HG03108 (cell line): Measurements from ENCODE around the gene IGDCC3.

Experiments used
- ATAC-seq: cut with Tn5 transposase; IDR thresholded peaks from one replicate; pipeline ENCODE4 v1.9.1; 2021; ENCODE audit warnings: moderate library complexity; ENCODE audit not compliant: unreplicated experiment

The IGDCC3 gene

DNA sequence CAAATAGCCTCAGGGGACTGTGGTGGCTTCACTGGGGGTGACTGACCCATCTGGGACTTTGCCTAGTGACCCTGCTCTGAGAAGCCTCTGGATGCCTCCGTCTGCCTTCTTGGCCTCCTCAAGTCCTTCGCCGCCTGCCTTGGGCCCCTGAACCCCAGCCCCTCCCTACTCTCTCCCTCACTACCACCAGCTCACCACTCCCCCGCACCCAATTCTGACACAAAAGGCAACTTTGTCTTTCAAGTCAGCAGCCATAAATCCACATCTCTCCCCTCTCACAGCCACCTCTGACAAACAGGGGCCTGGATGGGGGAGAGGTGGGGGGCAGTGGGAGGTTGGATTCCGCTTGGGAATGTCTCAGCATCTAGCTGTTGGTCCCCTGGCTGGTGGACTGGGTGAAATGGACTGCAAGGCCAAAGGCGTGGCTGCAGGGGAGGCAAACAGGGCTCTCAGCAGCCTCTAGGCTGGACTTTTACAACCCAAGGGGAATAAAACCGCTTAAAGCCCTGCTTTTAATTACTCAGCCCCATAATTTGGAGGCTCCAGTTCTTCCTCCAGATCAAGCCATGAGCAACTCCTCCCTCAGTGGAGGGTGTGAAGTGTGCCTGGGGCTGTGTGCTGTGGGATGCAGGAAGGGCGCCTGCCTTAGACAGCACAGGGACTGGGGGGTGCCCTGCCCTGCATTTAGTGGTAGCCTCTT is 33.4 kb downstream of the IGDCC3 start:
- ATAC-seq = no peak

DNA sequence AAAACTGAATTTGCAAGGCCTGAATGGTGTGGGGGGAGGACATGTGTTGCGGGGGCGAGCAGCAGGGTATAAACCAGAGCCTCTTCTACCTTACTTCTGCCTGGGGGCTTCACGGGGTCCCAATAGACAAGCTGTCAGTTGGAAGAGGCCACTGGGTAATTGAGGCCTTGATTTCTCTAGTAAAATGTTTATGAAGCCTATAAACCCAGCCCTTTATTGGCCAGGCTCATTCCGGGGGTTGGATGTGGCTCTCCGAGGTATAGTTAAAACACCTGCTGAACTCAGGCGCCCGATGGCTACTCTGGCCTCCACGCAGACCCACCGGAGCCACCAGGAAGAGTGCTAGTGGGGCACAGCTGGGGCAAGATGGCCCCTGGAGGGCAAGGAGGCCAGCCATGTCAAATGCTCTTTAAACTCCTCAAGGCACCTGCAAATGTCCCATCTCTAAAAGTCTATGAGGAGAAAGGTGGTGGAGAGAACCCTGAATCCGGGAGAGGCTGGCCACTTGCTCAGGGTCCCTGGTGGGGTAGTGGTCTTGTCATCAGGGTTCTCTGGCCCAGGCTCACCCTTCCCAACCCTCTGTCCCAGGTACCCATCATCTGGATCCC is 34.3 kb downstream of the IGDCC3 start:
- no peak for ATAC-seq

DNA sequence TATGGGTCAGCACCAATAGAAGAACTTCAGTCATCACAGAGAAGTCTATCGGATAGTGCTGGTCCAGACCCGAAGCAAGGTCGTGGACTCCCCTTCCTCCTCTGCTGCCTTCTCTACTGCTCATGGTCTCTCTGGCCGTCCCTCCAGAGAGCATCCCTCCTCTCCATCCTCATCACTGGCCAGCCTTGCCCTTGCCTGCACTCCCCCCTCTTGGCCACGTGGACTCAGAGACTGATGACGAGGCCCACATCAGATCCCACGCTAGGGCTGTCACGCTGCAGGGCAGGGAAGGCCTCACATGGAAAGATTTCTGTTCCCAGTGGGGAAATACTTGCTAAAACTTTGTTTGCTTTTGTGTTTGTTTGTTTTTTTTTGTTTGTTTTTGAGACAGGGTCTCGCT is 35.3 kb downstream of the IGDCC3 start:
- no peak for ATAC-seq

DNA sequence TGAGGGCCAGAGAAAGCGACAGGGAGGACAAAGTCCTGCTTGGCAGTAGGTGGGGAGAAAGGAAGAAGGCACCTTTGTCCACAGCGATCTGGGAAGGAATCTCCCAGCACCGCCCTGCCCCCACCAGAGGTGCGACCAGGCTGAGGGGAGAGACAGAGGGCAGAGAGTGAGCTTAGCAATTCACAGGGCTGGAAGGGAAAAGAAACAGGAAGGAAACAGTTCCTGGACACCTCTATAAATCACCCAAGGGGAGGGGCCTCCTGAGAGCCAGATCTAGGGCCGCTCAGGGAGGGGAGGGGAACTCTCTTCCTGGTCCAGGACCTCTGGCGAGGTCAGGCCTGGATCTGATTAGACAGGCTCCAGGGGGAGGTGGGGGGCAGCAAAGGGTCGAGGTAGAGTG is 37.9 kb downstream of the IGDCC3 start:
- no peak for ATAC-seq

DNA sequence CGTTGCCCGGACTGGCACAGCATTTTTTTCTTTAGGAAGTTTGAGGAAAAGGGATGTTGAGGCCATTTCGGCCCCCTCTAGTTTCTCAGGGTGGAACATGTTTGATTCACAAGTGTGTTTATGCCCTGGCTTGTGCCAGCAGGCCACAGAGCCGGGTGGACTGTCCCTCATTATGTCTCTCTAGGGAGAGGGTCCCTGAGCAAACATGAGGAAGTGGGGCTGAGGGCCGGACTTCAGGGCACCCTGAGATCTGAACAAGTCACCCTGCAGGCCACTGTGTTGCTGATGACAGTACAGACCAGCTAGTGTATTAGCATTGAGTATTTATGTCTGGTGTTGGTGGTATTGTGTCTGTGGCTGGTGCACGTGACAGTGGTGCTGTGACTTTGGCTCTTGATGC is 38.4 kb downstream of the IGDCC3 start:
- no peak for ATAC-seq

GRCh38 chr15:65338823-65339222 is 39.0 kb downstream of the IGDCC3 start:
- ATAC-seq = no peak

DNA sequence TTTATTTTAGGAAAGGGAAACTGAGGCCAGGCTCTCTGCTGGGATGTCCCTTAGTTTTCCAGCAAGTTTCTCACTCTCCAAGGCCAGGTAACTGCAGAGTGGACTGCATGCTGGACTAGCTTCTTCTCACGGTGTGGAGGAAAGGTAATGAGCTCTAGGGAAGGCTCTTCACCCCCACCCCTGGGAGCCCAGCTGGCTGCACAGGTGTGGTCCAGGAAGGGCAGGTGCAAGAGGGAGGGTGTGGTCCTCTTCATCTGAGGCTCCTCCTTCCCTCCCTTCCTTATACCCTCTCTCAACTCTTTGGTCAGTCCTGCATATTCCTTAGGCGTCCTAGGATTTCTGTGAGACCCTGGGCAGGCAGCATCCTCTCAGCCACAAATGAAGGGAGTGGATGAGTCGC is 39.4 kb downstream of the IGDCC3 start:
- ATAC-seq = no peak

GRCh38 chr15:65337436-65338070 is 40.2 kb downstream of the IGDCC3 start:
- no peak for ATAC-seq

DNA sequence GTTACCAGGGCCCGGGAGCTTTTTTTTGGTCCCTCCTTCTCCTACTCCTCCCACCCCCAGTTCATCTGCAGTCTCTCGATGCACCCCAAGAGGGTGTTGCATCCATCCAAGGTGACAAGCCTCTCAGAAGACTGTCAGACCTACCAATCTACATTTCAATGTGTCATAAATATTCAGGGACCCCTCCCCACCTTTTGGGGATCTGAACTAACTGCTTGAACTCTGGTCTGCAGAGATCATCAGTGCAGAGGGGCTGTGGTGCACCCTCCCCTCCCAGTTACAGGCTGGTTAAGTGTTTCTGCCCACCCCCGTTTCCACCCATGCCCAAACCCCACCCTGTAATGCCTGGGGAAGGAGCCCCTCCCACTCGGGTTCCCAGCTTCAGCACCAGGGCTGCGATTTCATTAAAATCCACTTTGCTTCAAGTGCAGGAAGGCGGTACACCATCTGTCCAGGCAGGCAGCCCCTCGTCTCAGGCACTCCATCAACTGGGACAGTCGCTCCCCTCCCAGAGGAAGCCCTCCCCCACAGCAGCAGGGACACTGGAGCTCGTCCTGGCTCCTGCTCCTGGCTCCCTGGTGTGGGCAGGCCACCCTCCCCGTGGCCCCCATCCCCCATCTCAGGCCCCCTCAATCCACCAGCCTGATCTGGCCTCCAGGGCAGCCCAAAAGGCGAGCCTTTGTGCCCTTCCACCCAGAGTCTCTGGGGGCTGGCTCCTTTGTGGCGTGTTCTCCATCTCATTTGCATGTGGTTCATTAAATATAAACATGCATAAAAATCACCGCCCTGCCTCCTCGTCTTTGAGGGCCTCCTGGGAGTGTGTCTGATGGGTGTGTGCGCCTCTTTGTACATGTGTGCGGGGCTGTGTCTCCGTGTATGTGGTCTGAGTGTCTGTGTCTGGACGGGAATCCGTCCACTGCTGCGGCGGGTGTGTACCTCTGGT is 41.0 kb downstream of the IGDCC3 start:
- no peak for ATAC-seq

GRCh38 chr15:65335278-65336055 is 42.3 kb downstream of the IGDCC3 start:
- ATAC-seq = no peak

DNA sequence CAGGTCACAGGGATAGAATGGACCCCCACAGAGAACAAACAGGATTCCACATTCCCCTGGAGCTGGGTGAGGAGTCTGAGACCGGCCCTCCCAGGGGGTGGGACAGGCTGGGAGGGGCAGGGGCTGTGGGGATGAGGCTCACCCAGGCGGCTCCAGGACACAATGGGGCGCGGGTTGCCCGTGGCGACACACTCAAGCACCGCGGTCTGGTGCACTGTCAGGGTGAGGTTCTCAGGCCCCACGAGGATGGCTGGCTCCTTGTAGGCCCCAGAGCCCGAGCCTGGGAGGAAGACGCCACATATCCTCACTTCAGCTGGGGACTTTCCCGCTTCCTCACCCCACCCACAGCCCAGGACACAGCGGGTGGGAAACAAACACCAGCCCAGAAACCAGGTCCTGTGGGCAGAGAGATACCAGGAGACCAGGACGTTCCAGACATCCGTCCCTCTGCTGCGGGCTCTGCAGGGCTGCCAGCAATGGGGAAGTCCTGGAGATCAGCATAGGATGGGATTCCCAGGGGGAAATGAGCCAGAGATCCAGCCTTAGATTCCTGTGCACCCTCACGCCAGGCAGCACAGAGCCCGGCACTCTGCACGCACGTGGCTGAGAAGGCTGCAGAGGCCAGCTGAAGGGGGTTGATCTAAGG is 43.1 kb downstream of the IGDCC3 start:
- ATAC-seq = no peak

- no peak for ATAC-seq
Measured at GRCh38 chr15:65333856-65334255, 43.9 kb downstream of the IGDCC3 start.

DNA sequence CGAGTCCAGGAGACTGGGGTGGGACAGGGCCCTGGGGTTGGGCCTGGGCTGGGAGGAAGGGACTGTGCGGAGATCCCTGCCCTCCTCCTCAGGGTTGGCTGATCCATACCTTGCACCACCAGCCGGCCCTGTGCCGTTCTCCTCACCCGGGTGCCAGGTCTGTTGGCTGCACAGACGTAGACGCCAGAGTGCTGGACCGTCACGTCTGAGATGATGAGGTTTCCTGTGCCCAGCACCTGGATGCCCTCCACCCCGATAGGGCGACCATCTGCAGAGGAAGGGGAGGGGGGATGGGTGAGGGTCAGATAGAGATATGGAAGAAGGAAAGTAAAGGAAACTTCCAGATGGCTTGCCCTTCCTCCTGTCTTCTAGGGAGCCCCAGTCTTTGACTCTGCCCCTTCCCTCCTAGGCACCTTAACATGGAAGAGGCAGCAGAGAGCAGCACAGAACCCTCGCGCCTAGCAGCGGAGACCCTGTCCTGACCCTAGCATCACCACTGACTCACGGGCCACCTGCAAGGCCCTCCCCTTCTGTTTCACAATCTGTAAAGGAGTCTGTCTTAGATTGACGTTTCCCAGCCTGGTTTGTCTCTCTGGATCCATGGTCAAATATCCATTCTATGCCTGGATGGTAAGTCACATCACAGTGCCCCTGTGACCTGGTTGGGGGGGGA is 44.5 kb downstream of the IGDCC3 start:
- ATAC-seq = no peak

GRCh38 chr15:65332391-65333147 is 45.2 kb downstream of the IGDCC3 start:
- ATAC-seq = no peak

- ATAC-seq = no peak
Measured at GRCh38 chr15:65331811-65332210, 46.0 kb downstream of the IGDCC3 start.

DNA sequence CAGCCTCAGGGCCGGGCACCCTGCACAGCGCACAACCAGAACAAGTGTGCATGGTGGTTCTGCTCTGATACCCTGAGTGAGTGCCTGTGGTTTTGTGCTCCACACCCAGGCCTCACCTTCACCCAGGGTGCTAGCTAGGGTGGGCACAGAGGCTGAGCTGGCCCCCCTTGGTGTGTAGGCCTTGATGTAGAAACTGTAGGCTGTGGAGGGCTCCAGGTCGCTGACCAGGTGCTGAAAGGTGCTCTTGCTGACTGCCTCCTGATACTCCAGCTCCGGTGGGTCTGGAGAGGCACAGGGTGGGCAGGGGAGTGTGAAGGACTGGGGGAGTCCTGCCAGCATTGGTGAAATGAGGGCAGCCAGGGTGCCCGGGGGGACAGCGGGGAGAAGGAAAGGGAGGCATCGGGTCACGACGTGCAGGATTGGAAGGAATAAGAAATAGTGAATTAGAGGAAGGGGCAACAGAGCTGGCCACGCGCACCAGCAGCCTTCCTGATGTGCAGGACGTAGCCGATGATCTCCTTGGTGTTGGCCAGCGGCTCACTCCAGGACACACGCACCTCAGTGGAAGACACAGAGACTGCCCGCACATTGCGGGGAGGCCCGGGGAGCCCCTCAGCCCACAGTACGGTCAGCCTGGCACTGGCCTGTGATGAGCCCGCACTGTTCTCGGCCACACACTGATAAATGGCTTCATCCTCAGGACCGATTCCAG is 46.7 kb downstream of the IGDCC3 start:
- no peak for ATAC-seq

DNA sequence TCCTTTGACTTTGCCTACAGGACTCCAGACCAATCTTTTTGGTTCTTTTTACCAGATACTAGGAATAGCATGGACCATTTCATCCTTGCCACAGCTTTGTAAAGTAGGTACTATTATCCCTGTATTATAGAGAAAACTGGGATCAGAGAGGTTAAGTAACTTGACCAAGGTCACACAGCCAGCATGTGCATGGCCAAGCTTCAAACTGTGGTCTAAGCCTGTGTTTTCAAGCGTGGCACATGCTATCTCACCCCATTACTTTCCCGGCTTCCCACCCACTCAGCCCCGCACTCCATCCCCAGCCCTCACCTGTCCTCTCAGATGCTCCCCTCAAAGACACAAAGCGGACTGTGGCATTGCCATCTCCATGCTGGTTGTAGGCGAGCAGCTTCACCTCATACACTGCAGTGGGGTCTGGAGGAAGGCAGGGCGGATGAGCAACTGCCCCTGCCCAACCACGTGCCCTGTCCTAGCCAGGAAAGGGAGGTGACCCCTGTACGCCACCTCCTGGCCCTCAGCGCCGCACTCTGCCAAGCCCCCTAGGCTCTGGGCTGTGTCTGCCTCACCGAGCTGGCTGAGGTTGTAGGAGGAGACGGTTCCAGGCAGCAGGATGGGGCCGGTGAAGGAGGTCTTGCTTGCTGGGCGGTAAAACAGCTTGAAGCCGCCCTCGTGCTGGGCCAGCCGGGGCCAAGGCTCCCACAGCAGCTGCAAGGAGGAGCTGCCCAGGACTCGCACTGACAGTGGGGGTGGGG is 47.6 kb downstream of the IGDCC3 start:
- ATAC-seq = no peak
